Measurements from ENCODE around the gene PRKCH.

DNA sequence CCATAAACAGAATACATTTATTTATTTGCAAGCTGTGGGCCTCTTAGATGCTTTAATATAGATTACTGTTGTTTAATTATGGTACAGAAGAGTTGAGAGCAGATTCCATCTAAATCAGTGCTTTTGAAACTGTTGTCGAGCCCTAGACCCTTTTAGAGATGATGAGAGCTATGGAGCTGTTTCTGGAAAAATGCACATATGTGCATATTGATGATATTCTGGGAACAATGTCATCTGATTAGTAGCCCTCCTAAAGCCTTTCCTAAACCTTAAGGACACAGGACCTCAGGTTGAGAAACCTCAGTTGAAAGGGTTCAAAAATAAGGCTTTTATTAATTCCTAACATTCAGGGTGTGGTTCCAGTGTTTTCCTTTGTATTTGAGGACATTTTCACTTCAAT, 11.7 kb downstream of the PRKCH start:
- TF ChIP-seq, protein P1, sequence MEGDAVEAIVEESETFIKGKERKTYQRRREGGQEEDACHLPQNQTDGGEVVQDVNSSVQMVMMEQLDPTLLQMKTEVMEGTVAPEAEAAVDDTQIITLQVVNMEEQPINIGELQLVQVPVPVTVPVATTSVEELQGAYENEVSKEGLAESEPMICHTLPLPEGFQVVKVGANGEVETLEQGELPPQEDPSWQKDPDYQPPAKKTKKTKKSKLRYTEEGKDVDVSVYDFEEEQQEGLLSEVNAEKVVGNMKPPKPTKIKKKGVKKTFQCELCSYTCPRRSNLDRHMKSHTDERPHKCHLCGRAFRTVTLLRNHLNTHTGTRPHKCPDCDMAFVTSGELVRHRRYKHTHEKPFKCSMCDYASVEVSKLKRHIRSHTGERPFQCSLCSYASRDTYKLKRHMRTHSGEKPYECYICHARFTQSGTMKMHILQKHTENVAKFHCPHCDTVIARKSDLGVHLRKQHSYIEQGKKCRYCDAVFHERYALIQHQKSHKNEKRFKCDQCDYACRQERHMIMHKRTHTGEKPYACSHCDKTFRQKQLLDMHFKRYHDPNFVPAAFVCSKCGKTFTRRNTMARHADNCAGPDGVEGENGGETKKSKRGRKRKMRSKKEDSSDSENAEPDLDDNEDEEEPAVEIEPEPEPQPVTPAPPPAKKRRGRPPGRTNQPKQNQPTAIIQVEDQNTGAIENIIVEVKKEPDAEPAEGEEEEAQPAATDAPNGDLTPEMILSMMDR (IDR thresholded peaks at IDR 0.05) = no peak
- TF ChIP-seq POLR2A (IDR thresholded peaks at IDR 0.05) = no peak

Data from esophagus squamous epithelium (tissue), 4 donors.